Prostate gland (tissue), 2 donors: ENCODE results near the gene MAML3. TPM values are rescaled to one million over a fixed set of nuclear protein-coding genes. Genes with fewer than 3 reads are reported as not detected.

Experiments
- DNase-seq: peaks from one replicate; pipeline ENCODE4 v3.0.0-alpha.2; 2019; ENCODE audit warnings: low spot score
- H3K27ac ChIP-seq, 2 donors: fragments of 200-600 bp; sonication (generic); 2 replicates each; pipeline ENCODE4 v1.5.1; 2017 to 2019
- H3K27me3 ChIP-seq: fragments of 200-600 bp; sonication (generic); replicated peaks from 2 replicates; pipeline ENCODE4 v1.5.1; 2019; ENCODE audit not compliant: insufficient read depth
- H3K36me3 ChIP-seq, 2 donors: fragments of 200-600 bp; sonication (generic); 1 replicate in 1 of 2; 2 replicates in 1 of 2; pipeline versions ENCODE4 v1.5.1 to v1.8.1; 2017 to 2019
- H3K4me1 ChIP-seq: fragments of 200-600 bp; sonication (generic); replicated peaks from 2 replicates; pipeline ENCODE4 v1.5.1; 2019
- H3K4me3 ChIP-seq, 2 donors: fragments of 200-600 bp; sonication (generic); 2 replicates each; pipeline ENCODE4 v1.5.1; 2017 to 2019
- H3K9me3 ChIP-seq: fragments of 200-600 bp; sonication (generic); 2 replicates; pipeline ENCODE4 v1.5.1; 2017
- CTCF ChIP-seq, 4 experiments: fragments of 200-600 bp in 2 of 4; fragments of 450-650 bp in 2 of 4; sonication (generic) in 2 of 4; IDR thresholded peaks; 1 replicate in 3 of 4; 2 replicates in 1 of 4; pipeline ENCODE4 v1.5.1; 2016 to 2019; ENCODE audit warnings: antibody characterized with exemption in 4 of 4, mild to moderate bottlenecking in 2 of 4, moderate library complexity in 2 of 4
- POLR2A ChIP-seq: fragments of 450-650 bp; IDR thresholded peaks from one replicate; pipeline ENCODE4 v1.6.1; 2016; ENCODE audit warnings: antibody characterized with exemption, mild to moderate bottlenecking
- POLR2AphosphoS5 ChIP-seq: sonication (generic); formaldehyde crosslinking; IDR thresholded peaks from one replicate; pipeline ENCODE4 v1.6.1; 2017; ENCODE audit warnings: antibody characterized with exemption
- WGBS: methylation state at CpG from one replicate; pipeline ENCODE4 v1.1.5; 2018; 5-methylcytosine and 5-hydroxymethylcytosine counted together
- intact Hi-C: fragments of 100-400 bp; cut with DNase I; formaldehyde crosslinking; loops from one replicate; pipeline ENCODE4 v1.14.2; 2022
- total RNA-seq, 2 donors: library from RNA; depleted of rRNA; stranded (reverse); fragments of >200 nt; gene quantifications; one replicate each; pipeline ENCODE4 v1.1.0, GENCODE V29; 2016

MAML3 gene
- total RNA-seq, 2 donors from 2014 or later, result 15.0 to 30.6 TPM

- Histone ChIP-seq H3K9me3 (no peaks in the 10 kb centered on the region), H3K4me3 (no peak overlapping the region), H3K36me3 (no peaks in the 10 kb centered on the region), H3K27ac (no peak overlapping the region), H3K4me1 (peaks cover 16% of the 10 kb centered on the region), H3K27me3 (no peaks in the 10 kb centered on the region)
- DNase-seq, result no peak
- TF ChIP-seq POLR2AphosphoS5 (no peak), POLR2A (no peak), CTCF (IDR thresholded peaks at IDR 0.05) (no peak)
- intact Hi-C loops, result loop anchor here (5.0 kb wide), 1 partner anchor 44 kb away; no protein-coding TSS in a partner anchor
Measured at GRCh38 chr4:140091305-140091704, 62.7 kb downstream of the MAML3 start.

GRCh38 chr4:140090215-140090731 is 63.7 kb downstream of the MAML3 start:
- Histone ChIP-seq H3K27me3 (no peaks in the 10 kb centered on the region), H3K4me1 (peaks cover 15% of the 10 kb centered on the region), H3K9me3 (no peaks in the 10 kb centered on the region), H3K27ac (no peak overlapping the region), H3K36me3 (no peaks in the 10 kb centered on the region), H3K4me3 (no peak overlapping the region)
- 56% methylated on average over 5 of the region's 5 CpGs for WGBS
- TF ChIP-seq CTCF (IDR thresholded peaks at IDR 0.05) (no peak), POLR2AphosphoS5 (no peak), POLR2A (no peak)
- DNase-seq, result no peak
- intact Hi-C loops, result loop anchor here (5.0 kb wide), 1 partner anchor 43 kb away; no protein-coding TSS in a partner anchor

- H3K36me3 ChIP-seq, result no peaks in the 10 kb centered on the region
- intact Hi-C loops, result no loop called here
- no peak overlapping the region for H3K4me3 ChIP-seq
- H3K27ac ChIP-seq, result no peak overlapping the region
- no peak for TF ChIP-seq CTCF (IDR thresholded peaks at IDR 0.05)
- no peak for TF ChIP-seq POLR2A
- no peak for TF ChIP-seq POLR2AphosphoS5
- H3K27me3 ChIP-seq, result no peaks in the 10 kb centered on the region
- no peak for DNase-seq
- H3K9me3 ChIP-seq, result no peaks in the 10 kb centered on the region
- H3K4me1 ChIP-seq, result peaks cover 20% of the 10 kb centered on the region
Measured at GRCh38 chr4:140089216-140089615, 64.8 kb downstream of the MAML3 start.

GRCh38 chr4:140088323-140088967 is 65.5 kb downstream of the MAML3 start:
- H3K36me3 ChIP-seq, result no peaks in the 10 kb centered on the region
- 75% methylated on average over 5 of the region's 5 CpGs for WGBS
- no peaks in the 10 kb centered on the region for H3K9me3 ChIP-seq
- DNase-seq, result no peak
- no peak overlapping the region for H3K4me3 ChIP-seq
- peaks cover 20% of the 10 kb centered on the region for H3K4me1 ChIP-seq
- intact Hi-C loops, result no loop called here
- no peaks in the 10 kb centered on the region for H3K27me3 ChIP-seq
- TF ChIP-seq POLR2AphosphoS5 (no peak), POLR2A (no peak), CTCF (IDR thresholded peaks at IDR 0.05) (no peak)
- H3K27ac ChIP-seq, result no peak overlapping the region

- 23% methylated on average over 4 of the region's 4 CpGs for WGBS
- peak; percentile 47 for TF ChIP-seq POLR2AphosphoS5
- TF ChIP-seq CTCF (IDR thresholded peaks at IDR 0.05), result no peak
- intact Hi-C loops, result no loop called here
Measured at GRCh38 chr4:140085881-140086280, 68.1 kb downstream of the MAML3 start.

More at GRCh38 chr4:140085881-140086280, 68.1 kb downstream of the MAML3 start:
- H3K27me3 ChIP-seq, result no peaks in the 10 kb centered on the region
- H3K4me1 ChIP-seq, result peaks cover 23% of the 10 kb centered on the region
- no peak overlapping the region for H3K4me3 ChIP-seq
- no peaks in the 10 kb centered on the region for H3K36me3 ChIP-seq
- H3K9me3 ChIP-seq, result no peaks in the 10 kb centered on the region
- H3K27ac ChIP-seq, result peak overlapping the region; percentile 60 to 66
- no peak for DNase-seq
